Uterus (tissue), 4 donors: ENCODE results near the gene SCN8A. TPM values are rescaled to one million over a fixed set of nuclear protein-coding genes. Genes with fewer than 3 reads are reported as not detected.
"Not testable (repeated sequence)": the region's sequence is repeated elsewhere in the genome, so short reads cannot be mapped to it uniquely, and the experiment has no call there.

ENCODE experiments used
- DNase-seq, 2 donors: peaks; one replicate each; pipeline ENCODE4 v3.0.0-alpha.2; 2019 to 2020
- H3K27ac ChIP-seq, 2 donors: fragments of 200-600 bp; sonication (generic); 1 replicate in 1 of 2; 2 replicates in 1 of 2; pipeline ENCODE4 v1.5.1; 2016 to 2018
- H3K27me3 ChIP-seq, 2 donors: fragments of 200-600 bp; sonication (generic); one replicate each; pipeline ENCODE4 v1.5.1; 2018 to 2019; ENCODE audit warnings: control low read depth in 1 of 2
- H3K36me3 ChIP-seq, 2 donors: fragments of 200-600 bp; sonication (generic); one replicate each; pipeline ENCODE4 v1.5.1; 2019; ENCODE audit warnings: control low read depth in 1 of 2
- H3K4me1 ChIP-seq, 2 donors: fragments of 200-600 bp; sonication (generic); one replicate each; pipeline ENCODE4 v1.5.1; 2018 to 2019; ENCODE audit warnings: control low read depth in 1 of 2
- H3K4me3 ChIP-seq, 2 donors: fragments of 200-600 bp; sonication (generic); 1 replicate in 1 of 2; 2 replicates in 1 of 2; pipeline ENCODE4 v1.5.1; 2018 to 2019; ENCODE audit warnings: mild to moderate bottlenecking in 1 of 2
- H3K9me3 ChIP-seq, 2 donors: fragments of 200-600 bp; sonication (generic); one replicate each; pipeline ENCODE4 v1.5.1; 2019; ENCODE audit warnings: control low read depth in 1 of 2
- CTCF ChIP-seq, 4 experiments: fragments of 200-600 bp in 2 of 4; fragments of 450-650 bp in 2 of 4; sonication (generic) in 2 of 4; IDR thresholded peaks; one replicate each; pipeline ENCODE4 v1.5.1; 2016 to 2019; ENCODE audit warnings: antibody characterized with exemption in 4 of 4, mild to moderate bottlenecking in 2 of 4, moderate library complexity in 1 of 4
- POLR2A ChIP-seq, 2 donors: fragments of 450-650 bp; IDR thresholded peaks; one replicate each; pipeline ENCODE4 v1.6.1; 2016; ENCODE audit warnings: antibody characterized with exemption in 2 of 2, mild to moderate bottlenecking in 1 of 2, moderate library complexity in 1 of 2
- intact Hi-C: fragments of 100-400 bp; cut with DNase I; formaldehyde crosslinking; loops from one replicate; pipeline ENCODE4 v1.15.1; 2023; ENCODE audit warnings: low total_unique reads
- total RNA-seq, 4 donors: library from RNA; depleted of rRNA in 3 of 4; stranded (reverse); fragments of >200 nt in 3 of 4; gene quantifications; one replicate each; pipeline versions ENCODE4 v1.1.0 to v1.2.4, GENCODE V29; 2014 to 2023
- donor health status: DM: yes; HTN: yes; CAD: no.

SCN8A gene
- total RNA-seq, 4 donors from 2014 or later: 1.3 to 6.7 (median 3.0) TPM; not detected in 1

GRCh38 chr12:51601241-51601640 lies 10.2 kb downstream of the SCN8A start:
- intact Hi-C loops: no loop called here
- H3K27me3 ChIP-seq: no peaks in the 10 kb centered on the region

GRCh38 chr12:51605896-51606295 lies 14.9 kb downstream of the SCN8A start:
- H3K27ac ChIP-seq, DNase-seq, H3K4me3 ChIP-seq, H3K9me3 ChIP-seq, H3K4me1 ChIP-seq, H3K36me3 ChIP-seq, intact Hi-C loops, H3K27me3 ChIP-seq: not testable (repeated sequence)

More at GRCh38 chr12:51601241-51601640, 10.2 kb downstream of the SCN8A start:
- no peak for TF ChIP-seq CTCF (IDR thresholded peaks at IDR 0.05)
- TF ChIP-seq POLR2A (IDR thresholded peaks at IDR 0.05): no peak
- Histone ChIP-seq H3K36me3 (no peaks in the 10 kb centered on the region), H3K4me3 (no peak overlapping the region), H3K9me3 (no peaks in the 10 kb centered on the region), H3K4me1 (no peaks in the 10 kb centered on the region), H3K27ac (no peak overlapping the region)
- no peak for DNase-seq

- DNase-seq, H3K4me3 ChIP-seq, H3K27me3 ChIP-seq, H3K4me1 ChIP-seq, H3K27ac ChIP-seq, H3K36me3 ChIP-seq, intact Hi-C loops, H3K9me3 ChIP-seq: not testable (repeated sequence)
These were observed 16.2 kb downstream of the SCN8A start for GRCh38 chr12:51607197-51607596.

- Histone ChIP-seq H3K27ac (no peak overlapping the region), H3K36me3 (no peaks in the 10 kb centered on the region), H3K9me3 (no peaks in the 10 kb centered on the region), H3K4me1 (no peaks in the 10 kb centered on the region), H3K4me3 (no peak overlapping the region), H3K27me3 (no peaks in the 10 kb centered on the region)
- TF ChIP-seq POLR2A (IDR thresholded peaks at IDR 0.05): no peak
- DNase-seq: no peak
- intact Hi-C loops: no loop called here
These were observed 29.4 kb downstream of the SCN8A start for GRCh38 chr12:51620448-51620847.

GRCh38 chr12:51621156-51621922 lies 30.3 kb downstream of the SCN8A start:
- Histone ChIP-seq H3K4me3 (no peak overlapping the region), H3K27me3 (no peaks in the 10 kb centered on the region), H3K9me3 (no peaks in the 10 kb centered on the region), H3K36me3 (no peaks in the 10 kb centered on the region), H3K27ac (no peak overlapping the region), H3K4me1 (no peaks in the 10 kb centered on the region)
- intact Hi-C loops: no loop called here
- DNase-seq: no peak
- TF ChIP-seq POLR2A (IDR thresholded peaks at IDR 0.05): no peak
- TF ChIP-seq CTCF (IDR thresholded peaks at IDR 0.05): no peak

GRCh38 chr12:51622564-51622963 lies 31.5 kb downstream of the SCN8A start:
- intact Hi-C loops: no loop called here
- no peak for DNase-seq
- no peak overlapping the region for H3K4me3 ChIP-seq
- TF ChIP-seq CTCF (IDR thresholded peaks at IDR 0.05) (no peak), POLR2A (IDR thresholded peaks at IDR 0.05) (no peak)
- no peak overlapping the region for H3K27ac ChIP-seq
- H3K4me1 ChIP-seq: no peaks in the 10 kb centered on the region
- H3K27me3 ChIP-seq: no peaks in the 10 kb centered on the region
- H3K36me3 ChIP-seq: no peaks in the 10 kb centered on the region
- H3K9me3 ChIP-seq: no peaks in the 10 kb centered on the region

- H3K27me3 ChIP-seq: no peaks in the 10 kb centered on the region
- H3K9me3 ChIP-seq: no peaks in the 10 kb centered on the region
- intact Hi-C loops: no loop called here
- H3K4me3 ChIP-seq: no peak overlapping the region
- no peaks in the 10 kb centered on the region for H3K36me3 ChIP-seq
- TF ChIP-seq POLR2A (IDR thresholded peaks at IDR 0.05): no peak
- no peak for TF ChIP-seq CTCF (IDR thresholded peaks at IDR 0.05)
- DNase-seq: no peak
- no peaks in the 10 kb centered on the region for H3K4me1 ChIP-seq
- no peak overlapping the region for H3K27ac ChIP-seq
These were observed 34.3 kb downstream of the SCN8A start for GRCh38 chr12:51625370-51625769.
